ENCODE data around the gene ESYT1. TPM values are rescaled to one million over a fixed set of nuclear protein-coding genes. Genes with fewer than 3 reads are reported as not detected.

The ESYT1 gene
- polyA plus RNA-seq, 1 donor (not counting 4 experiments of a cell fraction or from before 2014, with no cell fraction given), result 141 TPM

DNA sequence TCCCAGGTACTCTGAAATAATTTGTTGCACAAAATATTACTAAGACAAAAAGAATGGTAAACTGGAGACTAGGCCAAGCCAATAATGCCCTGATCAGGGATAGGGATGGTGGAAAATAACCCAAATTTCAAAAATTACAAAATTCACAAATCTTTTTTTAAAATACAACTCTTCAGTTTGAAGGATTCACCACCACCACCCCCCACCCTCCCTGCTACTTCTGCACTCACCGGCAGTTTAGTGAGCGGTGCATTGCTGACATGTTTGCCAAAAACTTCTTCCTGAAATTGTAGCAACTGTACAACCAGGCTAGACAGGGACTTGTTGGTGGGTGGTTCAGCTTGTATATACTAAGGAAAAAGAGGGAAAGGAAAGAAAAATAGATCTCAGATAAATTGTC lies 58.9 kb downstream of the ESYT1 start:
- peaks cover 13% of the 10 kb centered on the region for H3K4me1 ChIP-seq (ENCODE audit: control insufficient read depth, extremely low read depth, insufficient read depth, low read length)
- no peaks in the 10 kb centered on the region for H3K9me3 ChIP-seq (ENCODE audit: control insufficient read depth, low read depth, low read length)
- no peak overlapping the region for H3K27ac ChIP-seq (ENCODE audit: control insufficient read depth, insufficient read depth, low read length)
- TF ChIP-seq EZH2 (IDR thresholded peaks at IDR 0.05; ENCODE audit: low read length), result no peak
- no peak for TF ChIP-seq CTCF (optimal IDR thresholded peaks at IDR 0.05 in 1 of 3, IDR thresholded peaks at IDR 0.05 in 1 of 3, conservative IDR thresholded peaks at IDR 0.05 in 1 of 3; ENCODE audit: extremely low read depth in 1 of 3, insufficient read depth in 2 of 3, low read length in 3 of 3)
- peaks cover 14 to 22% of the 10 kb centered on the region in 2 experiments for H3K36me3 ChIP-seq (ENCODE audit: control insufficient read depth in 2 of 2, extremely low read depth in 1 of 2, insufficient read depth in 2 of 2, low read length in 2 of 2)
- H3K4me3 ChIP-seq (ENCODE audit: control insufficient read depth in 2 of 3, extremely low read depth in 1 of 3, insufficient read depth in 2 of 3, low read depth in 1 of 3, low read length in 3 of 3), result no peak overlapping the region
- DNase-seq (ENCODE audit: low read depth, low spot score) (no peak), FAIRE-seq (no peak)
- H3K9me1 ChIP-seq (ENCODE audit: control insufficient read depth, extremely low read depth, insufficient read depth, low read length), result no peaks in the 10 kb centered on the region
- H3K27me3 ChIP-seq (ENCODE audit: control insufficient read depth, extremely low read depth, insufficient read depth, low read length), result no peaks in the 10 kb centered on the region
- no peak overlapping the region for H3K4me2 ChIP-seq (ENCODE audit: control insufficient read depth, extremely low read depth, insufficient read depth, low read depth, low read length)
- H4K20me1 ChIP-seq (ENCODE audit: control insufficient read depth, extremely low read depth, insufficient read depth, low read length), result no peaks in the 10 kb centered on the region
- dilution Hi-C loops (cut with MboI; ENCODE audit: extremely low pct_ligation_motif_present, low sequenced_read_pairs), result no loop called here
- H3K9ac ChIP-seq (ENCODE audit: control insufficient read depth, extremely low read depth, insufficient read depth, low read length), result no peak overlapping the region
- H2AFZ ChIP-seq (ENCODE audit: control insufficient read depth, low read length), result no peak overlapping the region
- H3K79me2 ChIP-seq (ENCODE audit: control insufficient read depth, insufficient read depth, low read length), result peaks cover 27% of the 10 kb centered on the region

DNA sequence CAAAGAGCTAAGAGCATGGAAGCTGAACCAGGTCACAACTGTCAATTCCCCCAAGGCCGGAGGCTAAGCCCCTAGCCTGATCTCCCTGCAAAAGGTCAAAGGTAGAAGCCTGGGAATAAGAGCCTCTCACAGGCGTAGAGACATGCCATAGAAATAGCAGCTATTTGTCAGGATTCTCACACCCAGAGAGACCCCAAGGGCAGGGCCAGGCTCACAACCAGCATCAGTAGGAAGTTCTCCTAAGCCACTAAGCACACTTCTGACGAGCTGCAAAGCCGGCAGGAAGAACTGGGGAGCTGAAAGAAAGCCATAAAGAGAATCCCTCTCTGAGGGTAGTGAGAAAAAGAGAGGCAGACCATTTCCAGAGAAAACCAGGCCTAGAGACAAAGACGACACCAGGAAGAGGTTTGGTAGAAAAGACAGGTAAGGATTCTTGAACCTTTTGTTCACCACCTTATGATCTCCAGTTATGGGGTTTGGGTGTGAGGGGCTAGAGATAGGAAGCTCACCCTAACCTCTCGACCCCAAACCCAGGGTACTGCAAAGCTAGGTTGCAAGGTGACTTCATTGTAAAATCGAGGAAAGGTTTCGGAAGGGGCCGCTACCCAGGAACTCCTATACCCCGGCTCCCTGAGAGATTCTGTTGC lies 60.2 kb downstream of the ESYT1 start:
- H3K4me3 ChIP-seq (ENCODE audit: control insufficient read depth in 2 of 3, extremely low read depth in 1 of 3, insufficient read depth in 2 of 3, low read depth in 1 of 3, low read length in 3 of 3), result peak overlapping the region; percentile 84 to 89 (median 85)
- H3K36me3 ChIP-seq (ENCODE audit: control insufficient read depth in 2 of 2, extremely low read depth in 1 of 2, insufficient read depth in 2 of 2, low read length in 2 of 2), result peaks cover 11 to 21% of the 10 kb centered on the region in 2 experiments
- peaks cover 13% of the 10 kb centered on the region for H3K4me1 ChIP-seq (ENCODE audit: control insufficient read depth, extremely low read depth, insufficient read depth, low read length)
- peak overlapping the region; percentile 76 for H3K9ac ChIP-seq (ENCODE audit: control insufficient read depth, extremely low read depth, insufficient read depth, low read length)
- DNase-seq (ENCODE audit: low read depth, low spot score) (no peak), FAIRE-seq (no peak)
- no peak overlapping the region for H2AFZ ChIP-seq (ENCODE audit: control insufficient read depth, low read length)
- no peaks in the 10 kb centered on the region for H3K9me1 ChIP-seq (ENCODE audit: control insufficient read depth, extremely low read depth, insufficient read depth, low read length)
- dilution Hi-C loops (cut with MboI; ENCODE audit: extremely low pct_ligation_motif_present, low sequenced_read_pairs), result no loop called here
- H3K27ac ChIP-seq (ENCODE audit: control insufficient read depth, insufficient read depth, low read length), result peak overlapping the region; percentile 39
- H4K20me1 ChIP-seq (ENCODE audit: control insufficient read depth, extremely low read depth, insufficient read depth, low read length), result no peaks in the 10 kb centered on the region
- peaks cover 27% of the 10 kb centered on the region for H3K79me2 ChIP-seq (ENCODE audit: control insufficient read depth, insufficient read depth, low read length)
- H3K4me2 ChIP-seq (ENCODE audit: control insufficient read depth, extremely low read depth, insufficient read depth, low read depth, low read length), result peak overlapping the region; percentile 100
- no peaks in the 10 kb centered on the region for H3K27me3 ChIP-seq (ENCODE audit: control insufficient read depth, extremely low read depth, insufficient read depth, low read length)
- H3K9me3 ChIP-seq (ENCODE audit: control insufficient read depth, low read depth, low read length), result no peaks in the 10 kb centered on the region
- TF ChIP-seq CTCF (optimal IDR thresholded peaks at IDR 0.05 in 1 of 3, IDR thresholded peaks at IDR 0.05 in 1 of 3, conservative IDR thresholded peaks at IDR 0.05 in 1 of 3; ENCODE audit: extremely low read depth in 1 of 3, insufficient read depth in 2 of 3, low read length in 3 of 3) (no peak), EZH2 (IDR thresholded peaks at IDR 0.05; ENCODE audit: low read length) (no peak)
